Lower leg skin (tissue), 3 donors: ENCODE data around the gene STAC2.

ENCODE experiments used
- POLR2A ChIP-seq, 2 donors: fragments of 450-650 bp; IDR thresholded peaks; one replicate each; pipeline ENCODE4 v1.6.1; 2016 to 2017; ENCODE audit warnings: antibody characterized with exemption in 2 of 2, mild to moderate bottlenecking in 1 of 2, moderate library complexity in 1 of 2
- TF ChIP-seq, protein P1 (sequence below), 3 donors: fragments of 450-650 bp; IDR thresholded peaks; one replicate each; pipeline ENCODE4 v1.5.1; 2016; ENCODE audit warnings: antibody characterized with exemption in 3 of 3, mild to moderate bottlenecking in 3 of 3, moderate library complexity in 2 of 3

DNA sequence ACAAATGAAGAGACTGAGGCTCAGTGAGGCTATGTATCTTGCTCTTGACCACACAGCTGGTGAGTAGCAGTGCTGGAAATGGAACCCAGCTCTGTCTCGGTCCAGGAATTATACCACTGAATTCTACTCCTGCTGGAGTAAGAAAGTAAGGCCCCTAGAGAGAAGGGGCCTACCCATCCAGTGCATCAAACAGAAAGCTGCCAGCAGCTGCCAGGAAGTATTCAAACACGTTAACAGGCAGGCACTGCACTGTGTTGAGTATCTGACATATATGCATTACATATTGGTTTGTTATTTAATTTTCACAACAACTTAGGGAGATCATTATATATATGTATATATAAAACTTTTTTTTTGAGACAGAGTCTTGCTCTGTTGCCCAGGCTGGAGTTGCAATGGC, 63.8 kb downstream of the STAC2 start:
- TF ChIP-seq, protein P1, sequence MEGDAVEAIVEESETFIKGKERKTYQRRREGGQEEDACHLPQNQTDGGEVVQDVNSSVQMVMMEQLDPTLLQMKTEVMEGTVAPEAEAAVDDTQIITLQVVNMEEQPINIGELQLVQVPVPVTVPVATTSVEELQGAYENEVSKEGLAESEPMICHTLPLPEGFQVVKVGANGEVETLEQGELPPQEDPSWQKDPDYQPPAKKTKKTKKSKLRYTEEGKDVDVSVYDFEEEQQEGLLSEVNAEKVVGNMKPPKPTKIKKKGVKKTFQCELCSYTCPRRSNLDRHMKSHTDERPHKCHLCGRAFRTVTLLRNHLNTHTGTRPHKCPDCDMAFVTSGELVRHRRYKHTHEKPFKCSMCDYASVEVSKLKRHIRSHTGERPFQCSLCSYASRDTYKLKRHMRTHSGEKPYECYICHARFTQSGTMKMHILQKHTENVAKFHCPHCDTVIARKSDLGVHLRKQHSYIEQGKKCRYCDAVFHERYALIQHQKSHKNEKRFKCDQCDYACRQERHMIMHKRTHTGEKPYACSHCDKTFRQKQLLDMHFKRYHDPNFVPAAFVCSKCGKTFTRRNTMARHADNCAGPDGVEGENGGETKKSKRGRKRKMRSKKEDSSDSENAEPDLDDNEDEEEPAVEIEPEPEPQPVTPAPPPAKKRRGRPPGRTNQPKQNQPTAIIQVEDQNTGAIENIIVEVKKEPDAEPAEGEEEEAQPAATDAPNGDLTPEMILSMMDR (IDR thresholded peaks at IDR 0.05): no peak
- no peak for TF ChIP-seq POLR2A (IDR thresholded peaks at IDR 0.05)
